Measurements from ENCODE around the gene ZNF678.

DNA sequence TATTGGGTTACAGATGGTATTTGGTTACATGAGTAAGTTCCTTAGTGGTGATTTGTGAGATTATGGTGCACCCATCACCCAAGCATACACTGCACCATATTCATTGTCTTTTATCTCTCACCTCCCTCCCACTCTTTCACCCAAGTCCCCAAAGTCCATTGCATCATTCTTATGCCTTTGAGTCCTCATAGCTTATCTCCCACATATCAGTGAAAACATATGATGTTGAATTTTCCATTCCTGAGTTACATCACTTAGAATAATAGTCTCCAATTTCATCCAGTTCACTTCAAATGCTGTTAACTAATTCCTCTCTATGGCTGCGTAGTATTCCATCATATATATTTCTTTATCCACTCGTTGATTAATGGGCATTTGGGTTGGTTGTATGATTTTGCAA is 36.8 kb upstream of the ZNF678 start:
- TF ChIP-seq, protein P1, sequence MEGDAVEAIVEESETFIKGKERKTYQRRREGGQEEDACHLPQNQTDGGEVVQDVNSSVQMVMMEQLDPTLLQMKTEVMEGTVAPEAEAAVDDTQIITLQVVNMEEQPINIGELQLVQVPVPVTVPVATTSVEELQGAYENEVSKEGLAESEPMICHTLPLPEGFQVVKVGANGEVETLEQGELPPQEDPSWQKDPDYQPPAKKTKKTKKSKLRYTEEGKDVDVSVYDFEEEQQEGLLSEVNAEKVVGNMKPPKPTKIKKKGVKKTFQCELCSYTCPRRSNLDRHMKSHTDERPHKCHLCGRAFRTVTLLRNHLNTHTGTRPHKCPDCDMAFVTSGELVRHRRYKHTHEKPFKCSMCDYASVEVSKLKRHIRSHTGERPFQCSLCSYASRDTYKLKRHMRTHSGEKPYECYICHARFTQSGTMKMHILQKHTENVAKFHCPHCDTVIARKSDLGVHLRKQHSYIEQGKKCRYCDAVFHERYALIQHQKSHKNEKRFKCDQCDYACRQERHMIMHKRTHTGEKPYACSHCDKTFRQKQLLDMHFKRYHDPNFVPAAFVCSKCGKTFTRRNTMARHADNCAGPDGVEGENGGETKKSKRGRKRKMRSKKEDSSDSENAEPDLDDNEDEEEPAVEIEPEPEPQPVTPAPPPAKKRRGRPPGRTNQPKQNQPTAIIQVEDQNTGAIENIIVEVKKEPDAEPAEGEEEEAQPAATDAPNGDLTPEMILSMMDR (IDR thresholded peaks at IDR 0.05): no peak
- TF ChIP-seq POLR2AphosphoS5 (IDR thresholded peaks at IDR 0.05) (no peak), EP300 (IDR thresholded peaks at IDR 0.05) (no peak)

All from sigmoid colon (tissue), 4 donors.